ENCODE results near the gene SLC35G6. TPM values are rescaled to one million over a fixed set of nuclear protein-coding genes. Genes with fewer than 3 reads are reported as not detected.
"Not testable (repeated sequence)": the region's sequence is repeated elsewhere in the genome, so short reads cannot be mapped to it uniquely, and the experiment has no call there.

The SLC35G6 gene
- total and polyA plus RNA-seq, 12 donors, result 0.24 TPM; not detected in 11

GRCh38 chr17:7479213-7480088 is 1.8 kb upstream of the SLC35G6 start, which contains the start of gene ZBTB4:
Gene ZBTB4 (minus strand): TSS chr17:7479631. CDS start chr17:7466801, 12,830 bp downstream.
- H3K9me3 ChIP-seq (replicated peaks in 1 of 3), result no peaks in the 10 kb centered on the region
- H3K4me1 ChIP-seq (replicated peaks in 1 of 2), result peaks cover 42 to 46% of the 10 kb centered on the region in 2 donors
- no peaks in the 10 kb centered on the region for H3K36me3 ChIP-seq (replicated peaks in 1 of 2)
- H3K4me3 ChIP-seq, result peak within 1 kb of the TSS; percentile 76 to 99 (median 86)
- no peaks in the 10 kb centered on the region for H3K27me3 ChIP-seq
- DNase-seq, result peak in 6 of 7 donors; percentile 53 to 77 (median 70)
- peak in 1 of 6 experiments; percentile 0 for TF ChIP-seq CTCF (IDR thresholded peaks at IDR 0.05)
- TF ChIP-seq POLR2A (IDR thresholded peaks at IDR 0.05), result peak; percentile 52 to 76
- intact Hi-C loops (cut with DNase I), result loop anchor here in 1 of 2 donors (5.0 kb wide), 1 partner anchor 42 kb away; the partner anchor contains the start of genes FGF11 and TMEM102
- H3K27ac ChIP-seq, result peak within 1 kb of the TSS; percentile 93 to 100 (median 99)
- WGBS, 4 donors, result 0 to 1% (median 0%) methylated on average over 9 to 90 of the region's 92 CpGs; no CpG with 5 or more reads in 1 of the 4 donors

GRCh38 chr17:7480089-7480384 is 1.2 kb upstream of the SLC35G6 start:
- peaks cover 40 to 41% of the 10 kb centered on the region in 2 donors for H3K4me1 ChIP-seq (replicated peaks in 1 of 2)
- H3K9me3 ChIP-seq (replicated peaks in 1 of 3), result no peaks in the 10 kb centered on the region
- H3K4me3 ChIP-seq, result peak overlapping the region in 3 of 4 donors; percentile 36 to 99 (median 88)
- no peaks in the 10 kb centered on the region for H3K27me3 ChIP-seq
- H3K27ac ChIP-seq, result peak overlapping the region; percentile 93 to 100 (median 99)
- no peaks in the 10 kb centered on the region for H3K36me3 ChIP-seq (replicated peaks in 1 of 2)
- intact Hi-C loops (cut with DNase I), result no loop called here
- TF ChIP-seq CTCF (IDR thresholded peaks at IDR 0.05) (peak in 1 of 6 experiments; percentile 0), POLR2A (IDR thresholded peaks at IDR 0.05) (no peak)
- no peak for DNase-seq
- 6 to 10% (median 8%) methylated on average over 8 of the region's 8 CpGs for WGBS, 4 donors

- WGBS, 4 donors, result 87 to 96% (median 88%) methylated on average over 28 to 30 of the region's 31 CpGs
- H3K4me1 ChIP-seq (replicated peaks in 1 of 2), result peaks cover 38 to 41% of the 10 kb centered on the region in 2 donors
- DNase-seq; H3K4me3 ChIP-seq; intact Hi-C loops (cut with DNase I); H3K27me3 ChIP-seq; H3K9me3 ChIP-seq (replicated peaks in 1 of 3); H3K36me3 ChIP-seq (replicated peaks in 1 of 2): not testable (repeated sequence)
- H3K27ac ChIP-seq, result peak overlapping the region in 3 of 5 donors; percentile 96 to 100 (median 99)
Measured at GRCh38 chr17:7481842-7482741, 846 bp downstream of the SLC35G6 start.

GRCh38 chr17:7482742-7483088 is 1.5 kb downstream of the SLC35G6 start:
- intact Hi-C loops (cut with DNase I); H3K27me3 ChIP-seq; H3K9me3 ChIP-seq (replicated peaks in 1 of 3); H3K36me3 ChIP-seq (replicated peaks in 1 of 2); DNase-seq: not testable (repeated sequence)
- WGBS, 4 donors, result 69 to 82% (median 73%) methylated on average over 4 to 6 of the region's 6 CpGs
- Histone ChIP-seq H3K27ac (peak overlapping the region; percentile 95 to 100 (median 99)), H3K4me3 (peak overlapping the region in 1 of 4 donors; percentile 65), H3K4me1 (replicated peaks in 1 of 2) (peaks cover 38 to 41% of the 10 kb centered on the region in 2 donors)
